ENCODE data around the gene DPF3.

DPF3 gene

DNA sequence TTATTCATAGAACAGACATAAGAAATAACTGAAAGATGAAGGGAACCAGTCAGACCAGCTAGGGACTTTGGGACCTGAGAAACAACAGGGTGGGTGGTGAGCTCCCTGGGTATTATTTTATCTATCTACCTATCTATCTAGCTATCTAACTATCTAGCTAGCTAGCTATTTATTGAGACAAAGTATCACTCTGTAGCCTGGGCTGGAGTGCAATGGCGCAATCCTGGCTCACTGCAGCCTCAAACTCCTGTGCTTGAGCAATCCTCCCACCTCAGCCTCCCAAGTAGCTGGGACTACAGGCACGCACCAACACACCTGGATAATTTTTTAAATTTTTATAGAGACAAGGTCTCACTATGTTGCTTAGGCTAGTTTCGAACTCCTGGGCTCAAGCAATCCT lies 127.6 kb downstream of the DPF3 start:
- no peak for TF ChIP-seq ZBTB7A (IDR thresholded peaks at IDR 0.05; ENCODE audit: low read depth)
- no peak for TF ChIP-seq YY1 (IDR thresholded peaks at IDR 0.05; ENCODE audit: low read depth)
- TF ChIP-seq CEBPB (IDR thresholded peaks at IDR 0.05), result no peak
- TF ChIP-seq TEAD4 (IDR thresholded peaks at IDR 0.05), result no peak
- no peak for TF ChIP-seq TCF12 (IDR thresholded peaks at IDR 0.05; ENCODE audit: low read depth)
- no peak for TF ChIP-seq FOXM1 (IDR thresholded peaks at IDR 0.05; ENCODE audit: borderline replicate concordance, low read depth)
- TF ChIP-seq CREB1 (IDR thresholded peaks at IDR 0.05; ENCODE audit: low read depth), result no peak
- TF ChIP-seq TAF1 (IDR thresholded peaks at IDR 0.05; ENCODE audit: low read depth), result no peak

DNA sequence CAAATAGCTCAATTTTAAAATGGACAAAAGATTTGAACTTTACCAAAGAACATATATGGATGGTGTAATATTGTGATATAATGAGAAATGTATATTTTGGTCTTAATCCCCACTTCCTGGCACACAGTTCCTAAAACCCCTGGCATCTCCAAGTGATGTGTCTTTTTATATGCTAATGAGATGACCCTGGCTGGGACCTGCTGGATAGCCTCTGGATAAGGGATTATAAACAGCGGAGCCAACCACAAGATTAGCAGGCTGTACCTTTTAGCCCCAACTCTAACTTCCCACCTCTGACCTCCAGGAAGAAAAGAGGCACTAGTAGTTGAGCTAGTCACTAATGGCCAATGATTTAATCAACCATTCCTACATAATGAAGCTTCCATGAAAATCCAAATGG lies 130.0 kb downstream of the DPF3 start:
- TF ChIP-seq YY1 (IDR thresholded peaks at IDR 0.05; ENCODE audit: low read depth) (no peak), EGR1 (IDR thresholded peaks at IDR 0.05) (no peak), FOXM1 (IDR thresholded peaks at IDR 0.05; ENCODE audit: borderline replicate concordance, low read depth) (no peak), TCF12 (IDR thresholded peaks at IDR 0.05; ENCODE audit: low read depth) (no peak), EP300 (IDR thresholded peaks at IDR 0.05; ENCODE audit: borderline replicate concordance) (no peak), NFIC (IDR thresholded peaks at IDR 0.05) (no peak), CEBPB (IDR thresholded peaks at IDR 0.05) (no peak), ZBTB7A (IDR thresholded peaks at IDR 0.05; ENCODE audit: low read depth) (no peak), RAD21 (IDR thresholded peaks at IDR 0.05; ENCODE audit: low read depth) (no peak), CREB1 (IDR thresholded peaks at IDR 0.05; ENCODE audit: low read depth) (no peak)
- TF ChIP-seq, protein P1, sequence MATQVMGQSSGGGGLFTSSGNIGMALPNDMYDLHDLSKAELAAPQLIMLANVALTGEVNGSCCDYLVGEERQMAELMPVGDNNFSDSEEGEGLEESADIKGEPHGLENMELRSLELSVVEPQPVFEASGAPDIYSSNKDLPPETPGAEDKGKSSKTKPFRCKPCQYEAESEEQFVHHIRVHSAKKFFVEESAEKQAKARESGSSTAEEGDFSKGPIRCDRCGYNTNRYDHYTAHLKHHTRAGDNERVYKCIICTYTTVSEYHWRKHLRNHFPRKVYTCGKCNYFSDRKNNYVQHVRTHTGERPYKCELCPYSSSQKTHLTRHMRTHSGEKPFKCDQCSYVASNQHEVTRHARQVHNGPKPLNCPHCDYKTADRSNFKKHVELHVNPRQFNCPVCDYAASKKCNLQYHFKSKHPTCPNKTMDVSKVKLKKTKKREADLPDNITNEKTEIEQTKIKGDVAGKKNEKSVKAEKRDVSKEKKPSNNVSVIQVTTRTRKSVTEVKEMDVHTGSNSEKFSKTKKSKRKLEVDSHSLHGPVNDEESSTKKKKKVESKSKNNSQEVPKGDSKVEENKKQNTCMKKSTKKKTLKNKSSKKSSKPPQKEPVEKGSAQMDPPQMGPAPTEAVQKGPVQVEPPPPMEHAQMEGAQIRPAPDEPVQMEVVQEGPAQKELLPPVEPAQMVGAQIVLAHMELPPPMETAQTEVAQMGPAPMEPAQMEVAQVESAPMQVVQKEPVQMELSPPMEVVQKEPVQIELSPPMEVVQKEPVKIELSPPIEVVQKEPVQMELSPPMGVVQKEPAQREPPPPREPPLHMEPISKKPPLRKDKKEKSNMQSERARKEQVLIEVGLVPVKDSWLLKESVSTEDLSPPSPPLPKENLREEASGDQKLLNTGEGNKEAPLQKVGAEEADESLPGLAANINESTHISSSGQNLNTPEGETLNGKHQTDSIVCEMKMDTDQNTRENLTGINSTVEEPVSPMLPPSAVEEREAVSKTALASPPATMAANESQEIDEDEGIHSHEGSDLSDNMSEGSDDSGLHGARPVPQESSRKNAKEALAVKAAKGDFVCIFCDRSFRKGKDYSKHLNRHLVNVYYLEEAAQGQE (IDR thresholded peaks at IDR 0.05; ENCODE audit: low read depth), result no peak
- TF ChIP-seq, protein P2, sequence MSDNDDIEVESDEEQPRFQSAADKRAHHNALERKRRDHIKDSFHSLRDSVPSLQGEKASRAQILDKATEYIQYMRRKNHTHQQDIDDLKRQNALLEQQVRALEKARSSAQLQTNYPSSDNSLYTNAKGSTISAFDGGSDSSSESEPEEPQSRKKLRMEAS (IDR thresholded peaks at IDR 0.05), result no peak

DNA sequence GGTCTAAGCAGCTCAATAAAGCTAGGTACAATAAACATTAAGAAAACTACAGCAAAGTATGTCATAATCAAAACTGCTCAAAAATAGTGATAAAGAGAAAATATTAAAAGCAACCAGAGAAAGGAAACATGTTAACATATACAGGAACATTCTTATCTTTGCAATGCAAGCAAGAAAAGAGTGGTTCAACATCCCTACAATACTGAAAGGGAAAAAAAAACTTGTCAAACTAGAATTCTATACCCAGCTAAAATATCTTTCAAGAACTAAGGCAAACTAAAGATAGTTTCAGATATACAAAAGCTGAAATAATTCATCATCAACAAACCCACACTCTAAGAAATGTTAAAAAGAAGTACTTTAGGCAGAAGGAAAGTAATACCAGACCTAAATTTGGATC lies 134.2 kb downstream of the DPF3 start:
- TF ChIP-seq EP300 (IDR thresholded peaks at IDR 0.05; ENCODE audit: borderline replicate concordance) (no peak), CEBPB (IDR thresholded peaks at IDR 0.05) (no peak)
- TF ChIP-seq, protein P3, sequence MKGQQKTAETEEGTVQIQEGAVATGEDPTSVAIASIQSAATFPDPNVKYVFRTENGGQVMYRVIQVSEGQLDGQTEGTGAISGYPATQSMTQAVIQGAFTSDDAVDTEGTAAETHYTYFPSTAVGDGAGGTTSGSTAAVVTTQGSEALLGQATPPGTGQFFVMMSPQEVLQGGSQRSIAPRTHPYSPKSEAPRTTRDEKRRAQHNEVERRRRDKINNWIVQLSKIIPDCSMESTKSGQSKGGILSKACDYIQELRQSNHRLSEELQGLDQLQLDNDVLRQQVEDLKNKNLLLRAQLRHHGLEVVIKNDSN (IDR thresholded peaks at IDR 0.05), result no peak

DNA sequence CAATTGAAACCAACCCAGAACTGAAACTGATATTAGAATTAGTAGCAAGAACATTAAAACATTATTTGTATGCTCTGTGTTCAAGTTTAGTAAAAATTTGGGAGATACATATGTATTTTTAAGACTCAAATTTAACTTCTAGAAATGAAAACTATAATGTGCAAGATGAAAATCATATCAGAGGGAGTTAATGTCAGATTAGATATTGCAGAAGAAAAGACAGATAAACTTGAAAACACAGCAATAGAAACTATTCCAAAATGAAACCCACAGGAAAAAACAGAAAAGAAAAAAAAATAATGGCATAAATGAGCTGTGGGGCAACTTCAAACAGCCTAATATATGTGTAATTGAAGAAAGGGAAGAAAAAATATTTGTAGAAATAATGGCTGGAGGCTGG lies 134.9 kb downstream of the DPF3 start:
- TF ChIP-seq CEBPB (IDR thresholded peaks at IDR 0.05) (no peak), CREB1 (IDR thresholded peaks at IDR 0.05; ENCODE audit: low read depth) (no peak)
- TF ChIP-seq, protein P2 (IDR thresholded peaks at IDR 0.05), result no peak

DNA sequence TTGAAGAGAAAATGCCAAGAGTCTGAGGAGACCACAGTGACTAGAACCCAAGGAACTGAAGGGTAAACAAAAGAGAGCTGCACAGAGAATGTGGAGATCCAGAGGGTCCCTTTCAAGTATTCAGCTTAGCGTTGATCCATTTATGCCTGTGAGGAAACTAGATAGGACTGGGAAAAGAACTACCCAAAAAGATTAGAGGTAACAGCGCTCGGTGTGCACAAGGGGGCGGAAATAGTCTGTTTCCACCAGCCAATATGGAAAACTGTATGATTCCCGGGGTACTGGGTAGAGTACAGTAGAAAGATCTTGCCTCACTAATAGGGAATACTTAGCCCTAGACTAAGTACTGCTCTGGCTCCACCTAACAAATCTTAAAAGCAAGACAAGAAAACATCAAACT lies 135.5 kb downstream of the DPF3 start:
- TF ChIP-seq YY1 (IDR thresholded peaks at IDR 0.05; ENCODE audit: low read depth) (no peak), EP300 (IDR thresholded peaks at IDR 0.05; ENCODE audit: borderline replicate concordance) (no peak), RAD21 (IDR thresholded peaks at IDR 0.05; ENCODE audit: low read depth) (no peak; the same call in 1 of the 2 replicates), TEAD4 (IDR thresholded peaks at IDR 0.05) (no peak), EGR1 (IDR thresholded peaks at IDR 0.05) (no peak), TCF12 (IDR thresholded peaks at IDR 0.05; ENCODE audit: low read depth) (no peak)
- TF ChIP-seq, protein P2 (IDR thresholded peaks at IDR 0.05), result no peak
- TF ChIP-seq, protein P1 (IDR thresholded peaks at IDR 0.05; ENCODE audit: low read depth), result no peak

DNA sequence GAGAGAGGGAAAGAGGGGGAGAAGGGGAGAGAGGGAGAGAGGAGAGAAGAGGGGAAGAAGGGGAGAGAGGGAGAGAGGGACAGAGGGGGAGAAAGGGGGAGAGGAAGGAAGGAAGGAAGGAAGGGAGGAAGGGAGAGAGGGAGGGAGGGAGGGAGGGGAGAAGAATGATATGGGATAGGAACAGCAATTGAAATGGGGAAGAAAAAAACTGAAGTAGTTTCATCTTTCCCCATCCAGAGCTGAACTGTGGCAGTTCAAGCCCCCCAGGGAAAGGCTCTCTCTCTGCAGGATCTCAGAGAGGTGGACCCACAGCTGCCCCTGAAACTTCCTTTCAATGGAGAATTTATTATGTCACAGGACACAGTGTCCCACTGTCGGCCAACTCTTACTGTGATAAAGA lies 136.9 kb downstream of the DPF3 start:
- no peak for TF ChIP-seq ZBTB7A (IDR thresholded peaks at IDR 0.05; ENCODE audit: low read depth)
- no peak for TF ChIP-seq CEBPB (IDR thresholded peaks at IDR 0.05)
- no peak for TF ChIP-seq FOXM1 (IDR thresholded peaks at IDR 0.05; ENCODE audit: borderline replicate concordance, low read depth)
- TF ChIP-seq TEAD4 (IDR thresholded peaks at IDR 0.05), result no peak
- no peak for TF ChIP-seq NFIC (IDR thresholded peaks at IDR 0.05)
- no peak for TF ChIP-seq TCF12 (IDR thresholded peaks at IDR 0.05; ENCODE audit: low read depth)
- TF ChIP-seq YY1 (IDR thresholded peaks at IDR 0.05; ENCODE audit: low read depth), result no peak
- no peak for TF ChIP-seq EGR1 (IDR thresholded peaks at IDR 0.05)
- TF ChIP-seq RAD21 (IDR thresholded peaks at IDR 0.05; ENCODE audit: low read depth), result no peak
- TF ChIP-seq, protein P3 (IDR thresholded peaks at IDR 0.05), result no peak

DNA sequence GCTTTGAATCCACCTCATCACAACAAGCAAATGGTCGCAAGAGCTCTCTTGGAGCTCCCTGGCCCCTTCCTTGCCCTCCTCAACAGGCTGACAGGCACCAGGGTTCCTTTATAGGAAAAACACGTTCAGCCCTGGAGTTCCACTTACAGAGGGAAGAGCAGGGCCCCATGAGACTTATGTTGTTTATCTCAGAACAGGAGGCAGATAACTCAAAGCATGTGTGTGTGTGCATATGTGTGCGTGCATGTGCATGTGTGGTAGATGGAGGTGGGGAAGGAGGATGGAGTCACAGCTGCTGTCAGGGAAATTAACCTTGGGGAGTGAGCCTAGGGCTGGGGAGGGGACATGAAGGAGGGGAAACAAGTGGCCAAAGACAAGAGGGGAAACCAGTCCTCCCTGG lies 138.1 kb downstream of the DPF3 start:
- TF ChIP-seq EGR1 (IDR thresholded peaks at IDR 0.05), result no peak
- TF ChIP-seq, protein P2 (IDR thresholded peaks at IDR 0.05), result no peak
- TF ChIP-seq, protein P1 (IDR thresholded peaks at IDR 0.05; ENCODE audit: low read depth), result no peak
- TF ChIP-seq CREB1 (IDR thresholded peaks at IDR 0.05; ENCODE audit: low read depth), result no peak
- TF ChIP-seq, protein P3 (IDR thresholded peaks at IDR 0.05), result no peak
- no peak for TF ChIP-seq RAD21 (IDR thresholded peaks at IDR 0.05; ENCODE audit: low read depth)
